HL-60/S4 (cell line): ENCODE results near the gene PTGER3.

Experiments
- in situ Hi-C: fragments of 300-500 bp; cut with MboI; formaldehyde crosslinking; loops from 2 replicates; pipeline ENCODE4 v1.14.3; 2022; ENCODE audit warnings: low sequenced_read_pairs

PTGER3 gene

GRCh38 chr1:71047635-71048607 lies at the start of gene PTGER3:
TSS of gene PTGER3 (minus strand) at chr1:71047816. CDS start at chr1:71047577, 239 bp downstream.
- in situ Hi-C loops = loop anchor here (25.0 kb wide), 1 partner anchor 511 kb away; no protein-coding TSS in a partner anchor

GRCh38 chr1:71094913-71095312 lies 47.3 kb upstream of the PTGER3 start:
- in situ Hi-C loops = no loop called here

- in situ Hi-C loops = no loop called here
Measured at GRCh38 chr1:71093938-71094337, 46.3 kb upstream of the PTGER3 start.

- in situ Hi-C loops = no loop called here
Measured at GRCh38 chr1:71089536-71090270, 42.1 kb upstream of the PTGER3 start.

- in situ Hi-C loops = no loop called here
Measured at GRCh38 chr1:71088645-71089287, 41.1 kb upstream of the PTGER3 start.

- in situ Hi-C loops = no loop called here
Measured at GRCh38 chr1:71087713-71088112, 40.1 kb upstream of the PTGER3 start.

GRCh38 chr1:71087060-71087459 lies 39.4 kb upstream of the PTGER3 start:
- in situ Hi-C loops = no loop called here

- in situ Hi-C loops = no loop called here
Measured at GRCh38 chr1:71086331-71086730, 38.7 kb upstream of the PTGER3 start.

GRCh38 chr1:71083271-71083670 lies 35.7 kb upstream of the PTGER3 start:
- in situ Hi-C loops = no loop called here

- in situ Hi-C loops = no loop called here
Measured at GRCh38 chr1:71081697-71082080, 34.1 kb upstream of the PTGER3 start.

GRCh38 chr1:71080739-71081696 lies 33.4 kb upstream of the PTGER3 start, which contains the start of gene ZRANB2:
TSS of gene ZRANB2 (minus strand) at chr1:71081035. CDS start at chr1:71080995, 40 bp downstream.
- in situ Hi-C loops = no loop called here

GRCh38 chr1:71080230-71080738 lies 32.7 kb upstream of the PTGER3 start:
- in situ Hi-C loops = no loop called here

- in situ Hi-C loops = no loop called here
Measured at GRCh38 chr1:71074681-71075080, 27.1 kb upstream of the PTGER3 start.

- in situ Hi-C loops = no loop called here
Measured at GRCh38 chr1:71072273-71072672, 24.7 kb upstream of the PTGER3 start.

GRCh38 chr1:71071720-71072119 lies 24.1 kb upstream of the PTGER3 start:
- in situ Hi-C loops = no loop called here

GRCh38 chr1:71068325-71069240 lies 21.0 kb upstream of the PTGER3 start:
- in situ Hi-C loops = no loop called here

GRCh38 chr1:71054791-71055190 lies 7.2 kb upstream of the PTGER3 start:
- in situ Hi-C loops = no loop called here

- in situ Hi-C loops = no loop called here
Measured at GRCh38 chr1:71054281-71054731, 6.7 kb upstream of the PTGER3 start.

- in situ Hi-C loops = no loop called here
Measured at GRCh38 chr1:71053758-71054157, 6.1 kb upstream of the PTGER3 start.
